HG03354 (cell line): ENCODE results near the gene SORCS2.

Experiments
- ATAC-seq: cut with Tn5 transposase; IDR thresholded peaks from one replicate; pipeline ENCODE4 v1.9.1; 2021; ENCODE audit warnings: mild to moderate bottlenecking; ENCODE audit not compliant: unreplicated experiment, poor library complexity, severe bottlenecking

The SORCS2 gene

DNA sequence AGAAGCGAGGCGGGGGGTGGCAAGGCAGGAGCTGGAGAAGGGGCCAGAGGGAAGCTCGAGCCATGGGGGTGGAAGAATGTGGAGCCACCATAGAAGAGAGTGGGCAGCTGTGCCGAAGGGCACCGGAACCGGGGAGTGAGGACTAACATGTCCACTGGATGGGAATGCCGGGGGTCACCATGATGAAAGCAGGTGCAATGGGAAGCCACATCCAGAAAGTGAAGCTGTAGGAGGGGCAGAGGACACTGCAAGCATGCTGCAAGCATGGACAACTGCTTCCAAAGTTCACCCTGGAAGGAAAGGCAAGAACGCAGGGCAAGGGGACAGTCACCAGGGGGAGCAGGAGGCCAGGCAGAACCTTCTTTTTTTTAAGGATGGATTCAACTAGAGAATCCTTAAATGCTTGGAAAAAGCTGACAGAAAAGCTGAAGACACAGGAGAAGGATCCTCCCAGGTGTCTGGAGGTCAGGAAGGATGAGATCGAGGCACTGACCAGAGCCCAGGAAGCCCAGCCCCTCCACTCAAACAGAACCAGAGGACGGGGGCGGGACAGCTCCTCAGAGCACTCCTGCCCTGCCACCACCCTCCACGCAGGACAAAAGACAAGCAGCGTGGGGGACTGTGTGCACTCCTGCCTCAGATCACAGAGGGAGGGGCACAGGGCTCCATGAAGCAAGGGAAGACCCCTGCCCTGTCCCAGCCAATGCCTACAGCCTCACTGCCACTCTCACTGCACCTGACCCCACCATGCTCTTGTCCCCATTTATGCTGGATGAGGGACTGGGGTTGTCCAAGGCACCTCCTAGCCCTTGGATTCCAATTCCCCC, 578.1 kb downstream of the SORCS2 start:
- no peak for ATAC-seq

DNA sequence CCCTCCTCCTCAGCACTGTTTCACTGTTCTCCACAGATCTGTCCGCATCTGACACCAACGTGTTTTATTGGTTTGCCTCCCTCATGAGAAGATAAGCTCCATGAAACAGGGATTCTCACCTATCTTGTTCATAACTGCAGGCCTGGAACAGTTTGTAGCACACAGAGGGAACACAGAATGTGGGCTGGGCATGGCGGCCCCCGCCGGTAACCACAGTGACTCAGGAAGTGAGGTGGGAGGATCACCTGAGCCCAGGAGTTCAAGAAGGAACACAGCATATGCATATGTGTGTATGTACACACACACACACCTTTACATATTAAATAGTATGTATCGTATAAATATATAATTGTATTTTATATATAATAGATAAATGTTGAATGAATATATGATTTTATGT, 578.7 kb downstream of the SORCS2 start:
- ATAC-seq, result no peak

DNA sequence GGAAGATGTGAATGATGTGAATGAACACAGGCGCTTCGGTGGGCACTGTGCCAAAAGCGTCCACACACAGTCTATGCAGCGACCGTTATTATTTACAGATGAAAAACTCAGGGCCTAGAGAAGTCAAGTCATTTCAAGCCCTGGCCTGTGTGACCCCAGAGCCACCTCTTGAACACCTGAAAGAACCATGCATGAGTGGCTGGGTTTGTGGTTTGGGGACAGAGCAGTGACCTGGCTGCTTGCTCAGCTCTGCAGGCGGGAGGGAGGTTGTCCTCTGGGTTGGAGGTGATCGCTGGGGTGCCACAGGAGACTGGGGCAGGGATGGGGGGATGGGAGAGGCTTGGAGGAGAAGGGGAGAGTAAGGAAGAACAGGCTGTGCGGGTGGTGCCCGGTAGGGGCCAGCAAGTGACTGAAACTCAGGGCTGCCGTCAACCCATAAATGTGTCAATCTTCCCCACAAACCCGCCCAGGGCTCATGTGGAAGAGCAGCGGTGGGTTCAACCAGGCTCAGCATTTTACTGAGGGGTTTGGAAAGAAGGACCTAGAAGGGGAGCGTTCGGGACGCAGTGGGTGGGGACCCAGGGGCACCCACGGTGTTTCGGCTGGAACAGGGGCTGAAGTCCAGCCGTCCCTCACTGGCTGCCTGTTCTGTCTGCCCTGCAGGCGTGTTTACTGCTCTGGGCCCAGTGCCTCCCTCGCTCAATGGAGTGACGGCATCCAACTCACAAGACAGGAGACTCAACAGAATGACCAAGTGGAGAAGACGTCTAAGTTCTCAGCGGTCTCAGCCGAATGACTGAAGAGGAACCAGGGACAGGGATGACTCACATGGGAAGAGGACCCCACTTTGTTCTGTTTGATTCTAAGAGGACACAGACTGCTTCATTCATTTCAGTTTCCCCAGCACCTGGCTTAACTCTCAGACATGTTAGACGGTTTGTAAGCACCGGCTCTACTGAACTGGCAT, 579.5 kb downstream of the SORCS2 start:
- ATAC-seq, result peak; percentile 84

DNA sequence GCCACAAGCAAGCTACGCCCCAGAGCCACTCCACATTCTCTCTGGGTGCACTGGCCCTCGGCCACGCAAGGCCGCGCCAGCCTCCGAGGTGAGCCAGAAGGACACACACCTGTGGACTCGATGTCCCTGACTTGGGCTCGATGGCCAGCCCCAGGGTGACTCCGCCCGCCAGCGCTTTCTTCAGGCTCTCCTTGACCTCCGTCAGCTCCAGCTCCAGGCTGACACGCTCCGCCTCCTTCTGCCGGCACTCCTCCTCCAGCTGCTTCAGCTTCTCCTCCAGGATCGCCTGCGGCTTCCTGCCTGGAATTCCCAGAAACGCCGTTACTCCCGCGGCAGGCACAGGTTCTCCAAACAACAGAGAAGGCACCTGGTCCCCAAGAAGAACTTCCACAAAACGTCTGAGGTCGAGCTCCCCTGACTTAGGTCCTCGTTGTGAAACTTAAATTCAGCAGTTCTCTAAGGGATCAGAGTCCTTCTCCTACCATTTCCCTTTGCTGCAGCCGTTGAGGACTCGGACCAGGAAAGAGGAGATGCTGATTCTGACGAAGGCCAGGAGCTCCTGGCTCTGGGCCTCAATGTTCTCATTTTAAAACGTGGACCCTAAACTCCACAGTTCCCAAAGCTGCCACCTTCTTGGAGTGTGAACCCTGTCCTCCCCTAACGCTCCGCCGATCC, 580.5 kb downstream of the SORCS2 start:
- ATAC-seq, result no peak

DNA sequence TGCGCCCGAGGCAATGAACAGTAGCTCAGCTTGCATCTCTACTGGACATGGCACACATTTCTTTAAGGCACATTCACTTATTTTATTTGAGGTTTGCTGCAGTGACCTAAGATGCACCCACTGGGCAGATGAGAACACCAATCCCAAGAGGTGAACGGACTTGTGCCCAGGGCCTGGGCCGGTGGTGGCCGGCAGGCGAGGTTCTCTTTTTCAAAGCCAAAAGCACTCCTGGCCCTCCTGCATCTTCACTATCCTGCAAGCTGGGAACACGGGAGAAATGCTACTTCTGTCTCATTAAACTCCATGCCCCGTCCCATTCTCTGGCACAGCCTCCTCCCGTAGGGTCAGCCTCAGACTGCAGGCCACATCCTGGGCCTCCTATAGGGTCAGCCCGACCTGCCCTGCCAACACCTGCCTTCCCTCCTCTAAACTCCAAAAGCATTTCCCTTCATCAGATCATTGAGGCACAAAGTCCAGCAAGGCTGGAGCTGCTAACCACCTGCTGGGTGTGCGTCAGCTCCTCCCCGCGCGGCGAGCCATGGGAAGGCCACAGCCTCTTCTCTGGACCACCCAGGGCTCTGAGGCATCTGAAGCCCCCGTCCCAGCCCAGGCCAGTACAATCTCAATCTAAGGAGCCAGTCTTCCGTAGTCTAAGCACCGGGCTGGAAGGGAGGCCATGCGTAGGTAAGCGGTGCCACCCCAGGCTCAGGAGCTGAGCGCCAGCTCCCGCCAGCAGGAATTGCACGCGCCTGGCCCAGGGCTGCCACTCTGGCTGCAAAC, 581.3 kb downstream of the SORCS2 start:
- ATAC-seq, result no peak

DNA sequence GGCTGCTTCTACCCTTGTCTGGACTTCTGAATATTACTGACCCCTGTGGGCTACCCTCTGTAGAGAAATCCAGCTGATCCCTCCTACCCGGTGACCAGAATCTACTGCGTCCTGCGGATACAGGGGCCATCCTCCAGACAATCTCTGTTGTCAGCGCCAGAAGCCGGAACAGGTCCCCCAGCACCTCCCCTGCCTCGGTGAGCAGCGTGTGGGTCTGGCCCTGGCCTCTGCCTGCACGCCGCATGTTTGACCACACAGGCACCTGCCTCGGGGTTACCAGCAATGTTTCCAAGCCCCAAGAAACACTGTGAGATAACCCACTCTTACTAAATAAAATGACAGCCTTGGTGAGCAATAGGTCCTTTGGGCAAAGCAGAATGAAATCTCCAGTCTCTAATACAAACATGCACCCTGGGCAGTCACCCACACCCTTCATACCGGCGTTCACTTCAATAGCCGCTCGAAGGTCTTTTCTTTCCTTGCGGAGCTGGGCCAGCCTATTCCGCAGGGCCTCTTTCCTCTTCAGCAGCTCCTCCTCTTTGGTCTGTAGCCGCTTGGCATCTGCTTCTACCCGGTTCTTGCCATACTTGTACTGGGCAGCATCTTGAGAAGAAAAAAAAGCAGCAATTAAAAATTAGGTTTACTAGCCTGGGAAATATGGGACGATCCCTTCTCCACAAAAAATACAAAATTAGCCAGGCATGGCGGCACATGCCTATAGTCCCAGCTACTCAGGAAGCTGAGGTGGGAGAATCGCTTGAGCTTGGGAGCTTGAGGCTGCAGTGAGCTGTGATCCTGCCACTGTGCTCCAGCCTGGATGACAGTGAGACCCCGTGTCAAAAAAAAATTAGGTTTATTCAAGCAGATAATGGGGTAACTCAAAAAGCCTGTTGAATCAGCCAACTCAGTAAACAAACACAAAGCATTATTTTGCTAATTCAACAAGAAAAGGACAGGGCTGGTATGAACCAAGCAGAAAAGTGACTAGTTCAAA, 582.3 kb downstream of the SORCS2 start:
- no peak for ATAC-seq

DNA sequence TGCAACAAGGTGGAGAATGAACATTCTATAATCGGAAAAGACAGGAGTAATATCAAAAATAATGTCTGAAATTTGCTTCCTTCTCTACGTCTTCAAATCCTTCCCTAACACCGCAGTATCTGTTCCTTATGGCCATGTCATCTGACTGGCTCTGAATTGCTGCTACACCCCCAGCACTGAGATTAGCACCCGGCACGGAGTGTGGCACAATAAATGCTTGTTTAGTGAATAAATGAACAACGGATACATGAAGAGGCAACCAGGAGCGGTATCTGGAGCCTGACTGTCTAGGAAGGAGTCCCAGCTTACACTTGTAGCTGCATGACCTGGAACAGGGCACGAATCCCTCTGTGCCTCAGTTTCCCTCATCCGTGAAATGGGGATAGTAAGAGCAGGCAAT, 583.1 kb downstream of the SORCS2 start:
- ATAC-seq, result no peak

DNA sequence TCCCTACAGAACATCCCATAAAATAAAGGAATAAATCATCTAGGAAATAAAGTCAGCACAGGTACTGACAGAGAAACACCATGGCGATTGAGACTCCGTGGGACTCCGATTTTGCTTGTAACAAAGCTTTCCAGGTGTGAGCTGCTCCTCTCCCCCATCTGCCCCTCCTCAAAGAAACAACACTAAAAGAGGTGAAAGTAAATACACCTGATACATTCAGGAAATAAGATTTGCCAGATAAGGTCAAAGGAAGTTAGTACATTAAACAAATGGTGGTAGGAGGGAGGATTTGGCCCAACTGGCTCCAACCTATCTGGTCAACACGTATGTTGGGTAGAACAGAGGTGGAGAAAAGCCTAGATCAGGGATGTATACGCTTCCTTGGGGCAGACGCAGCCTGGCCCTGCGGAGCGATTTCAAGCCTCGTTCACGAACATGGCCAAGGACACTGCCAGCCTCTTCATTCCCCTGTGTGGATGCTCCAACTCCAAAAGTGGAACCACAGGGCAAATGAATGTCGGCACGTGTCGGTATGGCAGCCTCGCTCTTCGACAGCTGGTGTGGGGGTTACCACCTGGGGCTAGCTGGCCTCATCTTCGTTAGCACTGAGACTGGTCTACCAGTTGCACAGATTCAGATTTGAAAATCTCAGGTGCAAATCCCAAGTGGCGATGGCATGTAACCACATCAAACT, 584.8 kb downstream of the SORCS2 start:
- no peak for ATAC-seq

DNA sequence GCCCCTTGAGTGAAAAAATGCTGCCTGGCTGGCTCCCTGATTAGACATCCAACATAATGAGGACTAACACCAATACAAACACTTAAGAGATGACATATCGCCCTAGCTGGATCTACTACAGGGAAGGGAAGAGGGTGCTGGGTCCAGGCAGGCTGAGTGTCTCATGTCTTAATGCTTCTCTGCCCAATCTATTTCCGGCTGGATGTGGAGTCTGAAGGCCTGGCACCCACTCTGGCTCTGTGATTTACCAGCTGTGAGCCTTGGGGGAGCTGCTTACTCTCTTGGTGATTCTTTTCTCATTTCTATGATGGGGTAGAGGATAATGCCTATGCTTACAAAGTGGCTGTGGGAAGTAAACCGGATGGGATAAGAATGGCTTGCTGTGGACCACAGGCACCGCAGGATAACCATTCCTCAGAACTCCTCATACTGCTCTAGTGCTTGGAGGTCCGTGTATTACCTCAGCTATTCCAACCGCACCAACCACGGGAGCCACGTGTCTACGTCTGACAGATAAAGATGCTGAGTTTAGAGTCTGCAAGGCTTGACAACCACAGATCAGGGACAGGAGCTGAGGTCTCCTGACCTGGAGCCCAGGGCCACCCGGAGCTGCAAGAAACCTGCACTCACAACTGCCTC, 585.7 kb downstream of the SORCS2 start:
- no peak for ATAC-seq

DNA sequence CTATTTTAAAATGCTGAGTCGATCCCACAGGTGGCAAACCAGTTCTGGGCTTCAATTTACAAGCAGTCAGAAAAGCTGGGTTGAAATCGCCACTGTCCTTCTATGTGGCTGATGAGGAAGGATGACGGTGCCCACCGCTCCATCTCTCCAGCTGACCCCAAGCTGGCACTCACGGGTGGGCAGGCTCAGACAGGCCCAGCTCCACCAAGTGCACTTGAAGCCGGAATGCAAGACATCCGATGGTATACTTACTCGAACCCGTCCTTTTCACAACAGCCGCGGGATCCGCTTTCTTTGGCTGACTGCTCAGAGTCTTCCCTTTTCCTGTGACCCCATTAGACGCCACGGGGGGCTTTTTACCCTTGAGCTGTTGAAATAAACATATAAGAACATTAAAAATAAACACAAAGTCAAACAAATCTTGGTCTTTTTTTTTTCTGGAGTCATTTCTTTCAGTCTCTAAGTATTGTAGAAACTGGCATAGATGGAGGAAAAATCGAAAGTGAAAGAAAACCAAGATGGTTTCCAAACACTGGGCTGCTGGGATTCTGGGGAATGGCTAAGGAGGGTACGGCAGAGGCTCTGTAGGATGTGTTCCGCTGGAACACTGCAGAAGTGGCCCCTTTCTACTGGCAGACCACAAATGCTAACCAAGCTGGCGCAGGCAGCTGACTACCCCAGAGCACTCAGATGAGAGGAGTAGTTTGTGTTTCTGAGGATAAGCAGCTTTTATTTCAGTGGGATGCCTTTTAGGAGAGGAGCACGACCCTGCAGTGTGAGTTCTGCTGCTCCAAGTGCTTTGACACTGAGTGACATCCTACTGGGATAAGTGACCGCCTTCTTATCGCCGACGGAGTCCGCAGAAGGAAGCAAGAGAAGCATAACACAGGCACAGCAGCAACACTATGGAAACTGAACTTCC, 586.4 kb downstream of the SORCS2 start:
- no peak for ATAC-seq

DNA sequence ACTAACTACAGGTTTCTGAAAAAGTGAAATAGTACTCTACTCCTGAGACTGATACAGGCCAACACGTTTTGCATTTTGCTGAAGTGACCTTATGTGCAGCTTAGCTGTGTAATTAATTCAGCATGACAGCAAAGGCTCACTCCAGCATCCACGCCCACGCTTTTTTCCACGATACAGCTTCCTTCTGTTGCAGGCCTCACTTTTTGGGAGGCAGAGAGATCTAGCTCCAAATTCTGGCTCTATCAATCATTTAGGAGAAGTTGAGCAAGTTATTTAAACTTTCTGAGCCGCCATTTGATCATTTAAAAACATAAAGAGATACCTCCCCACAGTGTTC, 587.1 kb downstream of the SORCS2 start:
- no peak for ATAC-seq

DNA sequence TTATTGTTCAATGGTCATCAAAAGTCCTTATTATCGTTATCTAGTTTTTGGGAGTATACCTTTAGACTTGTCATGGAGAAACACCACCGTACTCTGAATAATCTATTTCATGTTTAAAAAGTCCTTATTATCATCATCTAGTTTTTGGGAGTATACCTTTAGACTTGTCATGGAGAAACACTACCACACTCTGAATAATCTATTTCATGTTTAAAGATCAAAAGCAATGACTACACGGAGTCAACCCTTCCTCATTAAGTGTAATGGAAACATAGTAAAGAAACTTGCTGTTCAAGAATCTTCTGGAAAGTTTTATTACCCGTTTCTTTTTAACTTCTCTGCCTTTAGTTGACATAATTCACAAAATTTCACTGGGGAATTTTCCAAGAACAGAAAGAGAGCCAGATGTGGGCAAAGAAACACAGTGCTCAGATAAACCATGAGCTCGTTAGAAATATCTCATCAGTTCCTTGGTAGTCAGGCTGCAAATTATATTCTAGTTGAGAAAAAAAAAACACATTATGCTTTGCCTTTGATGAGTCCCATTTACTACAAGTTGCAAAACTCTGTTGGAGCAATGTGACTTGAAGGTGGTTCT, 588.5 kb downstream of the SORCS2 start:
- ATAC-seq, result no peak

DNA sequence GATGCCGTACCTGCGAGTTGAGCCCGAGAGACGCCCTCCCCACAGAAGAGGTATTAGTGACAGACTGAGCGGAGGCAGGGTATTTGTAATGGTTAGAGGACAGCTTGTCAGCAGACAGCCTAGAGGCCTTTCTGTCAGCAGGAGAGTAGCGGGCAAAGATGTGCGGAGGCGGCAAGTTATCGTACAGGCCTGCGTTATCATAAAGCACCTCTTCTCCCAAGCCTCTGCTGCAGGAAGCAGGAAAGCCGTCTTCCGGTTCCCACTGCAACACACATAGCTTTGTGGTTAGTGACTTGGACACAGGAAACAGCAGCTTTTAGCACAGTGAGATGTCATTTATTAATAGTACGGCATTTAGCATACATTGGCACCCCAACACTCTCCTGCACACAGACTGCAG, 589.0 kb downstream of the SORCS2 start:
- no peak for ATAC-seq

DNA sequence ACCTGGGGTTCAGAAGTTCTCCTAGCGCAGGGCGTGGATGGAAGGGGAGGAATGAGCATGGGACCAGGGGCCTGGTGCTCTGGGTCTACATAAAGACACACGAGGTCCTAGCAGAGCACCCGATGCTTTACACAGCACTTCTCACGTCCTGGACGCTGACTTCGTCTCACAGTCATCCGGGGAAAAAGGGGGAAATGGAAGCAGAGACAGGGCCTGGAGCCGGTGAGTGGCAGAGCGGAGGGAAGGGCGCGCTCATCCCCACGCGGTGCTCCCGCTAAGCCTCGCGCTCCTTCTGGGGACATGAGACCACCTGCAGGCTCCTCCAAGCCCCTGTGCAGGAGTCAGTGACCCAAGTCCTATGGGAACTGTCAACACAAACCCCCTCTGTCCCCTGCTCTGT, 589.7 kb downstream of the SORCS2 start:
- ATAC-seq, result no peak

DNA sequence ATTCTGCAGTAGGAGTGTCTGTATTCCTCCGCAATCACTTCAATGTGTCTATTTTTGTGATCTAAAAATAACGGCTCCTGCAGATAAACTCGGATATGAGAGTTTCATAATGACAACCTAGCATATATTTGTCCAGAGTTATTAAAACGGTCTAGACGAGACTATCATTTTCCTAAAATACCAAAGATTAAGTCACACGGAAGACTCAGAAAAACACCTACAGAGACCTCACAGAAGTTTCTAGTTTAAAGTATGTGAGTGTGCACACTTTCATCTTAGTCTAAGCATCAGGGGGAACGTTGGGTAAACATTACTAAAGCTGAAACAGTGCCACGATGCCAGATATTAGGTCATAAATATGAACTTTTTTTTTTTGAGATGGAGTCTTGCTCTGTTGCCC, 590.4 kb downstream of the SORCS2 start:
- ATAC-seq, result no peak

DNA sequence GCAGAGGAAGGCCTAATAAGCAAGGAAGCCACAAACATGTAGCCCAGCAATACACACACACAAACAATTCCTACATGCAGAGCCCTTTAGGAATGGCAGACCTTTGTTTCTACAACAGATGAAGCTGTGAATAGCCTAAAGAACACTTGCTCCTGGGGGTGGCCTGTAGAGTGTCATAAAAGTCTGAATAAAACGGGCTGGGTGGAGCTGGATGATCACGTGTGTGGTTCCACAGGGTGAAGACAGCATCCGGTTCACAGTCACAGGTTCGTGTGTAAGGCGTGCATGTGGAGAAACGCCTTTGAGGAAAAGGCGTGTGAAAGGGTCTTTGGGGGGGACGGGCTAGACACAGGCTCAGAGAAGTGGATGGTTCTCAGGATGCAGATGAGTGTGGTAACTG, 591.2 kb downstream of the SORCS2 start:
- no peak for ATAC-seq
